Suppressor macrophage (primary cell): ENCODE results near the gene ROPN1L.

Source experiments
- DNase-seq, 4 experiments: peaks; one replicate each; pipeline ENCODE4 v3.0.0-alpha.2; 2020 to 2022
- total RNA-seq, 17 experiments: gene quantifications; one replicate each; lab custom pipeline; 2026; ENCODE audit warnings: mixed read lengths in 6 of 17, inconsistent platforms in 3 of 17; lab: John Stamatoyannopoulos, UW

ROPN1L gene
- 0 to 0.99 (median 0.05) reads per million in 17 experiments for total RNA-seq

GRCh38 chr5:10441083-10441991 is at the start of gene ROPN1L:
ROPN1L (plus strand) TSS chr5:10441879; CDS start chr5:10442168, 289 bp downstream.
- DNase-seq, result peak; percentile 92 to 97 (median 94)

GRCh38 chr5:10392567-10393328 is 48.9 kb upstream of the ROPN1L start:
- DNase-seq, result peak in 3 of 4 experiments; percentile 16 to 25 (median 16)

GRCh38 chr5:10393491-10393890 is 48.2 kb upstream of the ROPN1L start:
- no peak for DNase-seq

- DNase-seq, result no peak
These were observed 45.1 kb upstream of the ROPN1L start for GRCh38 chr5:10396552-10396951.

- no peak for DNase-seq
These were observed 41.8 kb upstream of the ROPN1L start for GRCh38 chr5:10399839-10400238.

GRCh38 chr5:10400411-10400810 is 41.3 kb upstream of the ROPN1L start:
- DNase-seq, result no peak

- peak in 3 of 4 experiments; percentile 19 to 52 (median 47) for DNase-seq
These were observed 40.8 kb upstream of the ROPN1L start for GRCh38 chr5:10400831-10401230.

GRCh38 chr5:10401498-10401897 is 40.2 kb upstream of the ROPN1L start:
- peak; percentile 15 to 40 (median 34) for DNase-seq

GRCh38 chr5:10403829-10404228 is 37.9 kb upstream of the ROPN1L start:
- DNase-seq, result no peak

GRCh38 chr5:10406651-10407050 is 35.0 kb upstream of the ROPN1L start:
- DNase-seq, result peak in 2 of 4 experiments; percentile 7 to 11

- DNase-seq, result peak in 3 of 4 experiments; percentile 11 to 19 (median 14)
These were observed 32.2 kb upstream of the ROPN1L start for GRCh38 chr5:10409504-10409903.

- no peak for DNase-seq
These were observed 31.0 kb upstream of the ROPN1L start for GRCh38 chr5:10410662-10411061.

- no peak for DNase-seq
These were observed 30.3 kb upstream of the ROPN1L start for GRCh38 chr5:10411336-10411735.

- no peak for DNase-seq
These were observed 24.8 kb upstream of the ROPN1L start for GRCh38 chr5:10416868-10417267.

- DNase-seq, result no peak
These were observed 22.9 kb upstream of the ROPN1L start for GRCh38 chr5:10418654-10419345.

- no peak for DNase-seq
These were observed 21.2 kb upstream of the ROPN1L start for GRCh38 chr5:10420468-10420867.

GRCh38 chr5:10420932-10421331 is 20.7 kb upstream of the ROPN1L start:
- peak in 2 of 4 experiments; percentile 46 to 57 for DNase-seq

GRCh38 chr5:10421896-10422691 is 19.6 kb upstream of the ROPN1L start:
- DNase-seq, result peak; percentile 84 to 93 (median 87)

GRCh38 chr5:10423022-10423421 is 18.7 kb upstream of the ROPN1L start:
- peak in 3 of 4 experiments; percentile 45 to 54 (median 54) for DNase-seq

- peak; percentile 66 to 73 (median 72) for DNase-seq
These were observed 17.5 kb upstream of the ROPN1L start for GRCh38 chr5:10424124-10424731.

GRCh38 chr5:10427201-10427600 is 14.5 kb upstream of the ROPN1L start:
- DNase-seq, result no peak
